ENCODE data around the gene GGT6.

GGT6 gene

GRCh38 chr17:4549781-4550533 lies 10.4 kb downstream of the GGT6 start:
- no peak for DNase-seq

GRCh38 chr17:4548721-4549531 lies 11.5 kb downstream of the GGT6 start:
- DNase-seq: no peak

GRCh38 chr17:4548061-4548461 lies 12.3 kb downstream of the GGT6 start:
- no peak for DNase-seq

GRCh38 chr17:4547118-4547906 lies 13.1 kb downstream of the GGT6 start:
- DNase-seq: no peak

- DNase-seq: no peak
These were observed 15.0 kb downstream of the GGT6 start for GRCh38 chr17:4545217-4545951.

DNA sequence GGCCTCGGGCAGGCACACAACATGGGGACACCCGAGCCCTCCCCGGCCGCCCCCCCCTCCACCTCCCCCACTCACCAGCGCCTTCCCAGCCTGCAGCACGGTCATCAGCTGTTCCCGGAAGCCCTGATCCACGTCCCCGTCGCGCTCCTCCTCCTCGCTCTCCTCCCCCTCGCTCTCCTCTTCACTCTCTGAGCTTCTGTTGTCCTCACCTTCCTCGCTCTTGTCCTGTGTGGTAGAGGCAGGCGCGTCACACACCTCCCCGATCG lies 15.5 kb downstream of the GGT6 start:
- DNase-seq: no peak

DNA sequence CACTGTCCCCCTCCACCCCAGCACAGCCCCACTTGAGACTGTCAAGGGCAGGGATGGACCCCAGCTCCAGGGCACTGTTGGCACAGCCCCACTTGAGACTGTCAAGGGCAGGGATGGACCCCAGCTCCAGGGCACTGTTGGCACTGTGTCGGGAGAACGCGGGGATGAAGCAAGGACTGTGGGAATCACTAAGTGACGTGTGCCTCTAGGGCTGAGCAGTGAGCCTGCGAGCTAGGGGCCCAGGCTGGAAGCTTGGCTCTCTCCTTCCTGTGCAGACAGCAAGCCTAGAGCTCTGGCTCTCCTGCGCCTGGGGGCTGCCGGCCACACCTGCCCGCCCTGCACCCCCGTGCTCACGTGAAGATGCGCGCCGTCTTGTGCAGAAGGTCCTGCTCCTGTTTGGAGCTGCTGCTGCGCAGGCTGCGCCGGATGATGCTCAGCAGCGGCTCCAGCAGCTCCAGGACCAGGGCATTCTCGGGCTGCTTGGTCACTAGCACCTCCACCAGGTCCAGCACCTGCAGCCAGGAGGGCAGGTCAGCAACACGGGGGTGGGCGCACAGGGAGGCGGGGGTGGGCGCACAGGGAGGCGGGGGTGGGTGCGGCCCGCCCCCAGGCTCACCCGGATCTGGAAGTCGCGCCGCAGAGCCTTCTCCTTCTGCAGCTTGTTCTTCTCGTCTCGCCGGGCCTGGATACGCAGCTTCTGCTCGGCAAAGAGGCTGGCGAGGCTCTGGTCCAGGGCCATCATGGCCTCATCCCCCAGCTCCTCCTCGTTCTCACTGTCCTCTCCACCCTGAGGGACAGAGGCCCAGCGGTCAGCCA lies 16.0 kb downstream of the GGT6 start:
- DNase-seq: no peak

DNA sequence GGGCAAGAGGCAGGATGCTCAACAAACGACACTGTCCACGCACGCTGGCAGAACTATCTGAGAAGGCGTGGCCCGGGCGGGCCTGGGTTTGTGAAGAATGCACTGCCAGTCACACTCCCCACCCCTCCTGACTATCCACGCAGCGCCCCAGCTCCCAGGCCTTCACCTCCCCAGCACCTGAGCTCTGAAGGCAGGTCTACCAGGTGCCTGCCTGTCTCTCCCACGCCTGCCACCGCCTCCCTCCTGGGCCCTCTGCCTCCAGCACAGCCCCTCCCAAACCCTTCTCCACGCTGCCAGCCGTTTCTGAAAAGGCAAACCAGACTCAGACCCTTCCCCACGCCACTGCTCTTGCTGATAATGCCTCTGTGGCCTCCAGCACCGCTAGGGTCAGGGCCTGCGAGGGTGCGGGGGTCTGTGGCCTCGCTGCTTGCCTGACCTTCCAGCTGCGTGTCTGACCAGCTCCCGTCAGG lies 16.8 kb downstream of the GGT6 start:
- no peak for DNase-seq

DNA sequence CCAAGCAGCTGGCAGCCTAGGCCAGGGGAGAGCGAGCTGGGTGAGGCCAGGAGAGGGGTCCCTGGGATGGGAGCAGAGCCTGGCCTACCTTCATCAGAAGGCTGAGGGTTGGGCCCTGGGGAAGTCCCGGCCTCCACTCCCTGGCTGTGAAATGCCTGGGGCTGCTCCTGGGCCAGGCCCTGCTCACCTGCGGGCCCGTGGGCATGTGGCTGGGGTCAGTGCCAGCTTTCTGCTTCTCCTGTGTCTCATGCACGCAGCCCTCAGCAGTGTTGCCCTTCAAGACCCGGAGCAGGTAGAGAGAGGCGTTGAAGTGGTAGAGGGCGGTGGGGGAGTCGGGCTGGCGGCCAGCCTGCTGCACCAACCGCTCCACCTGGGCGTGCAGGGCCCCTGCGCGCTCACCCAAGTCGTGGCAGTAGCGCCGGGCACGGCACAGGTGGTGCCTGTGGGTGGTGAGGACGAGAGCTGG lies 17.6 kb downstream of the GGT6 start:
- DNase-seq: no peak

DNA sequence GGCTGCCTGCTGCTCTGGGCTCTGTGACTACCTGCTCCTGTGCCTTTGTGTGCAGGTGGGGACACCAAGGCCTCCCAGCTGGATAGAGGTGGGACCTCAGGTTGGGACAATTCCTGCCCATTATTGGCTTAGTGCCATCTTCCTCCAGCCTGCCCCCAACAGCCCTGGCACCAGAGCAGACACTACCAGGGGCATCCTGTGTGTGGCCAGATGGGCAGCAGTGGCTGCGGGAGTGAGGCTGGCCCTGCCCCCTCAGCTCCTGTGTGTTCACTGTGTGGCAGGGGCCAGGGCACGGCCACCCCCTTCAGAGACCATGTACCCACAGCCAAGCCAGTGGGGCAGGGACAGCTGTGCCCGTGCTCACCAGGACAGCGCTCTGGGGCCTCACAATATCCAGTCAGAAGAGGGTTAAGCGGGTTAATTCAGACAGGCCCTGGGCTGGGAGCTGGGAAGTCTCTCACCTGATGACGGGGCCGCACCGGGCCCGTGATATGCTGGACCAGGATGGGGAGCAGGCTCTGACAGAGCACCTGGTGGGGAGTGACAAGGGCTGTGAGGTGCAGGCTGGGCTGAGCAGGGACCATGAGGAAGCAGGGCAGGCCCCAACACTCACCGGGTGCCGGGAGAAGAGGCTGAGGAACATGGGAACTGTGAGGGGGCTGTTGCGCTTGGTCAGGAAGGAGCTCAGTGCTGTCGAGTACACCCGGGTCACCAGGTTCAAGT lies 18.2 kb downstream of the GGT6 start:
- no peak for DNase-seq

DNA sequence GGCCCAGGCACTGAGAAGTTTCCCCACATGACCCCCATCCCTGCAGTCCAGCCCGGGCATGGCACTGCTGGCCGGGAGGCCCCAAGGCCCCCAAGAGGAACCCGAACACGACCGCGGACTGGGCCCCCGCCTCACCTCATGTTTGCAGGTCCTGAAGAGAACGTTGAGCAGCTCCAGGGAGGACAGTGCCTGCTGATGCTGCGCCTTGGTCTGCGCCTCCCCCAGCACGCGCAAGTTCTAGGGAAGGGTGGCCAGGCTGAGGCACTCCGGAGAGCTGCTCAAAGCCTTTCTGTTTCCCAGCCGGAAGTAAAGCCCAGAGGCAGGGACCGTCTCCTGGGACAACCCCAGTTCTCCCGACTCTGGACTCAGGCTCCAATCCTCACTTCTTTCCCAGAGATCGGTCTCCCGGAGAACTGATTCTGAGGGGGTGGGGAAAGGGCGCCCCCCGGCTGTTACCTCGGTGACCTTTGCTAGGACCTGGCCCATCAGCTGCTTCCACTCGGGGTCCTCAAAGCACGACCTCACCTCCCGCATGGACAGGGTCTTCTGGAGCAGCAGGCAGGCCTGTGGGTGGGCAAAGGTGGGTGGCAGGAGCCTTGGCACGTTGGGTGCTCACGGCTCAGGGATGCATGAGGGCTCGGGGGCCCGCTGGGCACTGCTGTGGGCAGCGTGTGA lies 18.9 kb downstream of the GGT6 start:
- no peak for DNase-seq

DNA sequence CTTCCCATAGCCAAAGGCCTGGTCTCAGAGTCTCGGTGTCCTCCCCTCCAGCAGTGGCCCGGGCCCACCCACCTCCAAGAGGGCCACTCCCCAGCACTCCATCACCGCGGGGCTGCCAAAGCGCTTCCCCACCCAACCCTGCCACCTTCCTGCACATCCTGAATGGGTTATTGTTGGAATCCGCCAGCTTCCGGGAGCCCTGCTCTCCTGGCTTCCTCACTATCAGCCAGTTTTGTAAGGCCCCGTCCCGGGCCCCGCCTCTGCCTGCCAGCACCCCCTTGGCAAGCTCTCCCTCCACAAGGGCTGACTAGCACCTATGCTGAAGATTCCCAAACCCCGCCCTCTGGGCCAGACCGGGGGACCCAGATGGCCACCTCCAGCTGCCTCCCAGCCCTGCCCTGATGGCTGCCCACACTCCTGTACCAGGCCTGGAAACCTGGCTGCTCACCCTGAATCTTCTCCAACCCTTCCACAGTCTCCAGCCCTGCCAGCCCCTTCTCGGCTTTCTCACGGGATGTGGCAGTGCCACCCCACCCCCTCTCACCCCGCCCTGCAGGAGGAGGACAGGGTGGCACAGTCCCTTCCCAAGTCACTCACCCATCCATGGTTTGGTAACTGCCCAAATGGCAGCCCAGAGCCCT lies 19.6 kb downstream of the GGT6 start:
- DNase-seq: no peak

DNA sequence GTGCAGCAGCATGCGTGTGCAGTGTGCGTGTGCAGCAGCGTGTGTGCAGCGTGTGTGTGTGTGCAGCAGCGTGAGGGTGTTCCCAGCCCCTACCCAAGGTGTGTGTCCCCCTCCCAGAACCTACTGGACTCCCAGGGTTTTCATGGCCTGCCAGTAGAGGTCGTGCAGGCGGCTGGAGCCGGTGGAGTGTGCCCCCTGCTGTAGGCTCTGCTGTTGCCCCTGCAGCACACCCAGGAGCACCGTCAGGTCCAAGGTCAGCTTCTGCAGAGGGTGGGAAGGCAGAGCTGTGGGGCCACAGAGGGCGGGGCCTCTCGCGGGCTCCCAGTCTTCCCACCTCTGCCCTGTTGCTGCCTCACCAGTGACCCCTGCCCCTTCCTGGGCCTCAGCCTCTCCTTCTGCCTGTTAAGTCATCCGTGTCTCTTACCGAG lies 20.1 kb downstream of the GGT6 start:
- DNase-seq: no peak

DNA sequence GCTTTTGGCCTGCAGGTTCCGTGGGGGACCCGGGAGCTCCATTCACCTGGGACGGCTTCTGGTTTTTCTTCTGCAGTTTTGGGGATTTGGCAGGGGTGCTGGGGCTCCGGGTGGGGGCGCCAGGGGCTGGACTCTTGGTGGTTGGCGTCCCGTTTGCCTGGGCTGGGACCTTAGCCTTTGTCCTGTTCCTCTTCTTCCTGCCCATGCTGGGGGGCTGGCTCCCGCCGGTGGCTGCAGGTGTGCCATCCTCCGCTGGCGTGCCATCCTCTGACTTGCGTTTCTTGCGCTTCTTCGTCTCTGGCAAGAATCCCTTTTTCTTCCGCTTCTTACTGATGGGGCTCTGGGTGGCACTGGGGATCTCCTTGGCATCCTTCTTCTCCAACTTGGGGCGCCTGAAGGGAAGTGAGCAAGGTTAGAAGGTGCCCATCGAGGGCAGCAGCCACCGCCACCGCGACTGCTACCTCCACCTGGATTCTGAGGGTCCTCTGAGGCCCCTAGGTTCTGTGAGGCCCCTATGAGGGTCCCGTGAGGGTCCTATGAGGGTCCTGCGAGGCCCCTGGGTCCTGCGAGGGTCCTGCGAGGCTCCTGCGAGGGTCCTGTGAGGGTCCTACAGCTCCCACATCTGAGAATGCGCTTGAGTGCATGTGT lies 20.7 kb downstream of the GGT6 start:
- no peak for DNase-seq

DNA sequence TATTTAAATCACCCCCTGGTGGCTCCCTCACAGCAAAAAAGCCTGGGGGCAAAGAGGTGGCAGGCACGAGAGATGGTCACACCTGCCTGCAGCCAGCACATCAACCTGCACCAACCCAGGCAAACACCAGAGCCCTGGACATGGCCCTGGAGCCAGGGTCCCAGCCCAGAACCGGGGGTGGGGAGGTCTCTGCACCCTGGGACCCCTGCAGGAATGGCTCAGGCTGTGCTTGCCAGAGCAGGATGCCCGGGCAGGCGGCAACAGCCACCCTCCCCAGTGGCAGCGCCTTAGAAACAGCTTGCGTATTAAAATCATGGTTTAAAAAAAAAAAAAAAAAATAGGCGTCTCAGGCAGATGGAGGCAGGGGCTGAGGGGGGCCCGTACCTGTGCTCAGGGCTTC lies 21.4 kb downstream of the GGT6 start:
- no peak for DNase-seq

GRCh38 chr17:4538236-4539002 lies 22.0 kb downstream of the GGT6 start:
- DNase-seq: no peak

DNA sequence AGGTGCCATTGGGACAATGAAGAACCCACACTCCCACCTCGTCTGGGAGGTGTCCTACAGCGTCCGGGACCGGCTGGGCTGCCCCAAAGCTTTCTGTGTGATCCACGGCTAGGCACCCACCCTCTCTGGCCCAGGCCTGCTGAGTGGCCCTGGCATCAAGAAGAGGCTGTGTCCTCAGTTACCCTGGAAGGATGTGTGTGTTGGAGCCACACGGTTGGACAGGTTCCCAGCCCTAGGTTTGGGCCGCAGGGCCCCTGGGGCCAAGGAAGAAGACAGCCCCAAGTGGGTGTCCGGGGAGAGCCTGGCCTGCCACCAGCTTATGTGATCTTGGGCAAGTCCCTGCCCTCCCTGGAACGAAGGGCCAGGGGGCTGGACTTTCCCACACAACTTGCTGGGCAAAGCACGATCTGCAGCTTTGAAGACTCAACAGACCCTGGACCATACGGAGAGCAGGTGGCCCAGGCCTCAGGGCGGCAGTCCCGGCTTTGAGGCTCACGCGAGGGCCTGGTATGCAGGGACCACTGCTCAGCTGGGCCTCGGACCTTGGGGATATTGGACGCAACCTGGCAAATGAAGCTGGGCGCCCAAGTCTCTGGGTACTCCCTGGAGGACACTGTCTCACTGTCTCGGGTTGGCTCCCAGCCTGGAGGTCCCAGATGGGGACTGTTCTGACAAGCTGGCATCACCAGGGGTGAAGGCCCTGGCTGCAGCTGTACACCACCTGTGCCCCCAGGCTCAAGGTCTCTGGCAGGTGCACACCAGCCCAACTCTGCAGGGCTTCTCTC lies 22.7 kb downstream of the GGT6 start:
- no peak for DNase-seq

All from SW 1271 (cell line).